Activated T-helper 2 cell treated with anti-CD3 and anti-CD28 coated beads, Interferon-gamma antibody, Interleukin-2, Interleukin-4, amounts not matched to agents 10 μg/mL and 5 μg/mL and 100 μg/mL, durations not matched to agents 14 hours and 24 hours and 36 hours (primary cell): ENCODE data around the gene FTO. TPM values are rescaled to one million over a fixed set of nuclear protein-coding genes. Genes with fewer than 3 reads are reported as not detected.

ENCODE experiments used
- DNase-seq: peaks from one replicate; pipeline ENCODE4 v3.0.0; 2021; ENCODE audit warnings: low spot score
- H3K27ac Mint-ChIP-seq: one replicate; pipeline ENCODE4 v1.8.0; 2021; ENCODE audit warnings: mixed read lengths
- H3K27me3 Mint-ChIP-seq: one replicate; pipeline ENCODE4 v1.8.0; 2021; ENCODE audit warnings: low read depth, mixed read lengths
- H3K36me3 Mint-ChIP-seq: one replicate; pipeline ENCODE4 v1.8.0; 2021; ENCODE audit warnings: low read depth, mixed read lengths
- H3K4me1 Mint-ChIP-seq: one replicate; pipeline ENCODE4 v1.8.0; 2021; ENCODE audit warnings: low read depth, mixed read lengths
- H3K4me3 Mint-ChIP-seq: one replicate; pipeline ENCODE4 v1.8.0; 2021; ENCODE audit warnings: low read depth, mild to moderate bottlenecking, moderate library complexity, mixed read lengths
- H3K9me3 Mint-ChIP-seq: one replicate; pipeline ENCODE4 v1.8.0; 2021; ENCODE audit warnings: mixed read lengths
- intact Hi-C: fragments of 100-400 bp; cut with micrococcal nuclease; formaldehyde crosslinking; loops from one replicate; pipeline ENCODE4 v1.15.1; 2023
- total RNA-seq: library from RNA; stranded (reverse); gene quantifications from 2 replicates; pipeline ENCODE4 v1.2.3, GENCODE V29; 2022

FTO gene
- total RNA-seq, 1 donor from 2014 or later: 62.7 TPM

DNA sequence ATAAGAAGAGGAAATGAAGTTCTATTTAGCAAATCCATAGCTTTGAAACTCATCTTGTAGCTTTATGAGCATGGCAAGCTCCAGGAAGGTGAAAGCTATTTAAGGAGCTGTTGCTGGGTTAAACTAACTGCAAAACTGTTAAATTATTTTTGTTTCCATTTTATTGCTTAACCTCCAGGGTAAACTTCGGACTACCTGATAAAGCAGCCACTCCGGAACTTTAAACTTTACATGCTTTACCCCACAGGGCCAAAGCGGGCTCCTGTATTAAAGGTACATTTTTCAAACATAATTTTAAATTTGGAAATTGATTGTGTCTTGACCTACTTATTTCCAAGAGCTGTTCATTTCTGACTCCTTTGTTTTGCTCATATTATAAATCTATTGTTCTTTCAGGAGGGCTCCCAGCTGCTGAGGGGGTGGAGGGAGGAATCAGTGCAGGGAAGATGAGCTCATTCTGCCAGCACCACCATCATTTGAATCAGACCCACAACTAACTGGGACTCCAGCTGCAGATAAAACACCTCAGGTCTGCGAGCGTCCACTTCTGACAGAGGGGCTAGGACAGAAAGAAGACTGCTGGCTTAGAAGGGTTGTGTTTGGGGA lies 424.8 kb downstream of the FTO start:
- Mint-ChIP-seq H3K36me3 (no peaks in the 10 kb centered on the region), H3K27me3 (peaks cover 6% of the 10 kb centered on the region)
- intact Hi-C loops: no loop called here

DNA sequence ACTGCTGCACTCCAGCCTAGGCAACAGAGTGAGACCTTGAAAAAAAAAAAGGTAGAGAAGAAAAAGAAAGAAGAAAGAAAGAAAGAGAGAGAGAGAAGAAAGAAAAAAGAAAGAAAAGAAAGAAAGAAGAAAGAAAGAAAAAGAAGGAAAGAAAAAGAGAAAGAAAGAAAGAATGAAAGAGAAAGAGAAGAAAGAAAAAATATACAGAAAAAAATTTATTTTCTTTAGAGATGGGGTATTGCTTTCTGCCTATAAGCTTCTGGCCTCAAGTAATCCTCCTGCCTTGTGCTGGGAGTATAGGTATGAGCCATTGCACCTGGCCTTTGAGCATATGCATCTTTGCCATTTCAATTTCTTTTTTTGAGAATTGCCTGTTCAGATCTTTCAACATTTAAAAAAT lies 425.9 kb downstream of the FTO start:
- Mint-ChIP-seq H3K4me1 (peaks cover 3% of the 10 kb centered on the region), H3K27me3 (peaks cover 7% of the 10 kb centered on the region), H3K27ac (no peak overlapping the region), H3K4me3 (no peak overlapping the region), H3K36me3 (no peaks in the 10 kb centered on the region), H3K9me3 (no peaks in the 10 kb centered on the region)
- intact Hi-C loops: no loop called here
- DNase-seq: no peak

More for the DNA sequence above, 424.8 kb downstream of the FTO start:
- H3K4me3 Mint-ChIP-seq: no peak overlapping the region
- DNase-seq: no peak
- no peak overlapping the region for H3K27ac Mint-ChIP-seq
- H3K4me1 Mint-ChIP-seq: peaks cover 3% of the 10 kb centered on the region
- no peaks in the 10 kb centered on the region for H3K9me3 Mint-ChIP-seq

DNA sequence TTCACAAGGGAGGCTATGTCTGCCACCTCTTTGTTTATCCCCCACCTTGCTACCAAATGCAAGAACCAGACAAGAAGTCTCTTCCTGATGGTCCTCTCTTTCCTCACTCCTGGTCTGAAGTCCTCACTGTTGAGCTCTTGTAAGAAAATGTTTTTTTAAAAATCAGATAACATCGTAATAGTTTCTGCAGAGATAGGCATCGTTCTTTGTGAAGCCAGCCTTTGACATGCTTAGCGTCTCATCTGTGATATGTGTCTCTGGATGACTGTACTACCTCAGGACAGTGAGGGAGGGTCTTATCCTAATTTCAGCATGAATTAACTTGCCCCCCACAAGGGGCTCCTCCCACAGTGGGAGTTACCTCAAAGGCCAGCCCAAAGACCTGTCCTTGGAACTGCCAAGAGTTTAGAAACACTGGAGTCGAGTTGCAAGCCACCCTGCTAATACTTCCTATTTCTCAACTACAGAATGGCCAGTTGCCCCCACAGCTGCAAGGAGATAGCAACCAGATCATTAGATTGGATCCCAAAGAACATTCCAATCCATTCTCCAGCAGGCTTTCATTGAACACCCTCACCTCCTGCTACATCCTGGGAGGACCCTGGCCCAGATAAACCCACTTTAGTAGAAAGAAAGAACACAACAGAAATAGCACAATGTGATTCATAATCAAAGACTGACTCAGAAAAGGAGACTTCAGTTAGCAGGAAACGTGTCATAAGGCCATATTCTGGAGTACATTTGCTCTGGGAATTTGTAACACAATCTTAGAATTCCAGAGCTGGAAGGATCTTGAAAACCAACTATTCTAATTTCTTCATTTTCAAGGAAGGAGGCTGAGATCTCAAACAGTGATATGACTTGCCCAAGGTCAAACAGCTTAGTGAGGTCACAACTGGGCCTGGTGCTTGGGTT lies 431.7 kb downstream of the FTO start:
- Mint-ChIP-seq H3K9me3 (no peaks in the 10 kb centered on the region), H3K27me3 (peaks cover 7% of the 10 kb centered on the region)
- intact Hi-C loops: no loop called here

DNA sequence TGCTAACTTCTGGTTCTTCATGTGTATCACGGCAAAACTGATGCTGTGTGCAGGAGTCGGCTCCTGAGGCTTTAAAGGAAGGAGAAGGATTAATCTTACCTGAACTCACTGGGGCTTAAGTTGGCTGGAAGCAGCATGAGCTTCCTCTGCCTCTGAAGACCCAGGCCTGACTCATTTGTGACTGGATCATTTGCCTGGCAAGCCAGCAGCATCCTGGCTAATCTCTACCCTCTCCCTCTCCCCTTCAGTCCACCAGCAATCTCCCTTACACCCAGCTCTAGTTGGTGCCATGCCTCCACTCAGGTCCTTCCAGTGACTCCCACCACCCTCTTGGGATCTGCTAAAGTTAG lies 432.3 kb downstream of the FTO start:
- H3K4me3 Mint-ChIP-seq: no peak overlapping the region
- H3K27ac Mint-ChIP-seq: no peak overlapping the region
- no peak for DNase-seq
- intact Hi-C loops: no loop called here
- H3K9me3 Mint-ChIP-seq: no peaks in the 10 kb centered on the region
- H3K4me1 Mint-ChIP-seq: peaks cover 6% of the 10 kb centered on the region
- no peaks in the 10 kb centered on the region for H3K36me3 Mint-ChIP-seq
- peaks cover 5% of the 10 kb centered on the region for H3K27me3 Mint-ChIP-seq

More for the DNA sequence above, 431.7 kb downstream of the FTO start:
- DNase-seq: no peak
- H3K4me3 Mint-ChIP-seq: no peak overlapping the region
- no peaks in the 10 kb centered on the region for H3K36me3 Mint-ChIP-seq
- peaks cover 6% of the 10 kb centered on the region for H3K4me1 Mint-ChIP-seq
- peak overlapping the region; percentile 15 for H3K27ac Mint-ChIP-seq

DNA sequence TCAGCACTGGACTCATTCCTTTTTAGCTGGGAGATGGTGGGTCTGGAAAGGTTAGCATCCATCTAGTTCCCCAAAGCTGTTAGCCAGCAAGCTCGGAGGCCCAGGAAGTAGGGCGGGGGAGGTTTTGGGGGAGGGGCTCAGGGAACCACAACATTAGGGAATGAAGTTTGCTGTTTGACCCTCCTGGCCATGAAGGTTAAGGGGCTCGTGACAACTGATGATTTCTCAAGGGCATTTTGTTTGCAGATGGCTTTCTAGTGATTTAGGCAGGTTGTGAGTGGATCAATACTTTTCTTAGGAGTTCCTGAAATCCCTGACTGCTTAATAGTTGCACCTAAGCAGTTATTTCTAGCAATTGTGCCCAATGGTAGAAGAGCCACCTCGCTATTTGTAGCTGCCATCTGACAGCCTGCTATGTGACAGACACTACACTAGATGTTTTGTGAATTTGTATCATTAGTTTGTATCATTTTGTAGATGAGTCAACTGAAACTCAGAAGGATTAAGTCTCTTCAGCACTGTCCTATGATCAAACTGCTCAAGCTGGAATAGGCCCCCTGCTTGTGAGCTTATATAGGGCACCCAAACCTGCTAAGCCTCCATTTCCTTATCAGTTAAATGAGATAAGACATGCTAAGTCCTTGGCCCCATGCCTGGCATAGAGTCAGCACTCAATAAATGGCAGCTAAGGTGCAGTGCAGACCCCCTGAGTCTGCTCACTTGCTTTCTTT lies 436.3 kb downstream of the FTO start:
- no peak for DNase-seq
- Mint-ChIP-seq H3K9me3 (no peaks in the 10 kb centered on the region), H3K4me1 (peaks cover 6% of the 10 kb centered on the region), H3K27me3 (peaks cover 10% of the 10 kb centered on the region), H3K4me3 (no peak overlapping the region), H3K36me3 (no peaks in the 10 kb centered on the region), H3K27ac (no peak overlapping the region)
- intact Hi-C loops: no loop called here

DNA sequence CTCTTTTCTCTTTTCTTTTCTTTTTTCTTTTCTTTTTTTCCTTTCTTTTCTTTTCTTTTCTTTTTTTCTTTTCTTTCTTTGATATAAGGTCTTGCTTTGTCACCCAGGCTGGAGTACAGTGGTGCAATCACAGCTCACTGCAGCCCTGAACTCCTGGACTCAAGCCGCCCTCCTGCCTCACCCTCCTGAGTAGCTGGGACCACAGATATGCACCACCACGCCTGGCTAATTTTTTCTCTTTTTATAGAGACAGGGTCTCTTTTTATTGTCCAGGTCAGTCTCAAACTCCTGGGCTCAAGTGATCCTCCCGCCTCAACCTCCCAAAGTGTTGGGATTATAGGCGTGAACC lies 436.8 kb downstream of the FTO start:
- no peak for DNase-seq
- H3K27me3 Mint-ChIP-seq: peaks cover 10% of the 10 kb centered on the region
- no peaks in the 10 kb centered on the region for H3K36me3 Mint-ChIP-seq
- no peak overlapping the region for H3K4me3 Mint-ChIP-seq
- H3K4me1 Mint-ChIP-seq: peaks cover under 1% of the 10 kb centered on the region
- no peak overlapping the region for H3K27ac Mint-ChIP-seq
- no peaks in the 10 kb centered on the region for H3K9me3 Mint-ChIP-seq
- intact Hi-C loops: no loop called here

DNA sequence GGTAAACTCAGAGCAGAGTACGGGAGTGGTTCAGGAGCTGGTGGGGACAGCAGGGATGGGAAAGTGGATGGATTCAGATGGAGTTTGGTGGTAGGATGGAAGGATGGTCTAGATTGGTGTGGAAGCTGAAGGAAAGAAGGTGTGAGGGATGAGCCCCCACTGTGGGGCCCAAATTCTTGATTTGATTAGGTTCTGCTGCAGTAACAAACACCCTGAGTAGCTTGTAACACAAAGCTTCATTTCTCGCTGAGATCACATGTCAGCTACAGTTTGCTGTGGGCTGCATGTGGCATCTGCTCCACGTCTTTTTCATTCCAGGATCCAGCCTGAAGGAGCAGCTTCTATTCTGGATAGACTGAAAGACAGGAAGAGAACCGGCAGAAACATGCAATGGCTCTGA lies 438.8 kb downstream of the FTO start:
- Mint-ChIP-seq H3K4me1 (no peaks in the 10 kb centered on the region), H3K27me3 (peaks cover 15% of the 10 kb centered on the region), H3K27ac (no peak overlapping the region), H3K4me3 (no peak overlapping the region), H3K36me3 (no peaks in the 10 kb centered on the region), H3K9me3 (no peaks in the 10 kb centered on the region)
- no peak for DNase-seq
- intact Hi-C loops: no loop called here

DNA sequence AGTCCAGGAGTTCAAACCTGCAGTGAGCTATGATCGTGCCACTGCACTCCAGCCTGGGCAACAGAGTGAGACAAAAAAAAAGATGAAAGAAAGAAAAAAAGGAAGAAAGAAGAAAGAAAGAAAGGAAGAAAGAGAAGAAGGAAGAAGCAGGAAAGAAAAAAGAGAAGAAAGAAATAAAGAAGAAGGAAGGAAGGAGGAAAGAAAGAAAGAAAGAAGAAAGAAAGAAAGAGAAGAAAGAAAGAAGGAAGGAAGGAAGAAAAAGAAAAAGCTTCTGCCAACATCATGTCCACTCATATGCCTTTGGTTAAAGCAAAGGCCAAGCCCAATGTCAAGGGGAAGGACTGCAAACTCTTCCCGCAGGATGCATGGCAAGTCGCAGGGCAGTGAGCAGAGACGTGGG lies 439.5 kb downstream of the FTO start:
- Mint-ChIP-seq H3K27me3 (peaks cover 15% of the 10 kb centered on the region), H3K36me3 (no peaks in the 10 kb centered on the region), H3K4me3 (no peak overlapping the region), H3K27ac (no peak overlapping the region), H3K9me3 (no peaks in the 10 kb centered on the region), H3K4me1 (no peaks in the 10 kb centered on the region)
- intact Hi-C loops: no loop called here
- DNase-seq: no peak

DNA sequence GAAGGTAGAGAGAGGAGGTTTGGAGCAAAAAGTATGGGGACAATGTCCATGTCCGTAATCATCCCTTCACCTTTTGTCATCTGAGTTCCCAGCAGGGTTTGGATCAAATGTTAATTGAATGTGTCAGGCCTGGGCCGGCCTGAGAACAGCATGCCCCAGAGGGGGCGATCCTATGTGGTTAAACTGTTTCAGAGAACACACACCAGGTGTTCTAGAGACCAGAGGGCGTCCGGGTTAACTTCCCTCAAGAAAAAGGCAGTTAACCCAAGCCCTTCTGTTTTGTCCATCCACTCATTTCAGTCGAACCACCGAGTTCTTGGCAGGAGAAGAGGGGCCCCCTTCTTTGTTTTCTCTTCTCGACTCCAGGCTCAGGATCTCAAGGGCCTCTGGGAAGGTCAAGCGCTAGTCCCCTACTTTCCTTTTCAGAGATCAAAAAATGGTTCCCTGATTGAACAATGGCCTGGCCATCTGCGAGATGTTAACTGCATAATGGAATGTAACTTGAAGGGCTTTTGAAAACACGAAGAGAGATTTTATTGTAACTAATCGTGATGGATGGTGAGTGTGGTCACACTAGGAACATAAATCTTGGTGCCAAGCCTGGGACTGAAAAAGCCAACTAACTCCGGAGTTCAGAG lies 440.1 kb downstream of the FTO start:
- Mint-ChIP-seq H3K27ac (no peak overlapping the region), H3K4me3 (no peak overlapping the region), H3K36me3 (no peaks in the 10 kb centered on the region), H3K4me1 (no peaks in the 10 kb centered on the region), H3K27me3 (peaks cover 15% of the 10 kb centered on the region), H3K9me3 (no peaks in the 10 kb centered on the region)
- DNase-seq: no peak
- intact Hi-C loops: no loop called here

DNA sequence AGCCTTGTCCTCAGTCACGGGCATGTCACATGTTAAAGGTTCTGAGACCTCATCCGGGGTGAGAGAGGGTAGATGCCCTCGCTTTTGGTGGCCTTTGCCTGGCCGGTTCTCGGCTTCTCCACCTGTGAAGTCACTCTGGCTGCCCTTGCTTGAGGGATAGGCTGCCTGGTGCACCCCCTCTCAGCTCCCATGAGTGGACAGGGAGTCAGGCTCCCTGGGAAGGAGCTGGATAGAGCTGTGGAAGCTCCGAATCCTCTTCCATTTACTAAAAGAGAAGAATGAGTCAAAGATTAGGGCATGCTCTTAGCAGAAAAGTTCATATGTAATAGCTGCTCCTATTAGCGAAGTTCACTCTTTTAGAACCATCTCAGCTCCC lies 440.6 kb downstream of the FTO start:
- Mint-ChIP-seq H3K4me3 (no peak overlapping the region), H3K36me3 (no peaks in the 10 kb centered on the region), H3K27ac (no peak overlapping the region), H3K4me1 (no peaks in the 10 kb centered on the region), H3K27me3 (peaks cover 15% of the 10 kb centered on the region), H3K9me3 (no peaks in the 10 kb centered on the region)
- intact Hi-C loops: no loop called here
- no peak for DNase-seq

DNA sequence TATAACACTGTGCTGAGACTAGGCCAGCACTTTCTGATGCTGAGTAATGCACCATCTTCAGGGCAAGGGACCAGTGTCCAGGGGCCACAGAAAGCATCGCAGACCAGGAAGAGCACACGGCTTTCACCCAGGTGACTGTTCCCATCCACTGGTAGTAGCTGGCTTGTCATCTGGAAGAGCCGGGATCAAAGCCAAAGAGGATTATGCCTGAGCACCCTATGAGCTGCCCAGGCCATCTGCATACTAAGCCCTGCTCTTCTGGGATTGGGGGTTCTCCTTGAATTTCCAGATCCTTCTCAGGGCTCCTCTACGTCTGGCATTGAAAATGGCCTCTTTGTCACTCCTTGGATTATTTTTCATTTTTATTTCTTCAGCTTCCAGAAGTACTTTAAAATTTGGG lies 441.9 kb downstream of the FTO start:
- no peak overlapping the region for H3K27ac Mint-ChIP-seq
- intact Hi-C loops: no loop called here
- no peaks in the 10 kb centered on the region for H3K36me3 Mint-ChIP-seq
- H3K4me3 Mint-ChIP-seq: no peak overlapping the region
- H3K4me1 Mint-ChIP-seq: no peaks in the 10 kb centered on the region
- H3K9me3 Mint-ChIP-seq: no peaks in the 10 kb centered on the region
- H3K27me3 Mint-ChIP-seq: peaks cover 17% of the 10 kb centered on the region
- DNase-seq: no peak

DNA sequence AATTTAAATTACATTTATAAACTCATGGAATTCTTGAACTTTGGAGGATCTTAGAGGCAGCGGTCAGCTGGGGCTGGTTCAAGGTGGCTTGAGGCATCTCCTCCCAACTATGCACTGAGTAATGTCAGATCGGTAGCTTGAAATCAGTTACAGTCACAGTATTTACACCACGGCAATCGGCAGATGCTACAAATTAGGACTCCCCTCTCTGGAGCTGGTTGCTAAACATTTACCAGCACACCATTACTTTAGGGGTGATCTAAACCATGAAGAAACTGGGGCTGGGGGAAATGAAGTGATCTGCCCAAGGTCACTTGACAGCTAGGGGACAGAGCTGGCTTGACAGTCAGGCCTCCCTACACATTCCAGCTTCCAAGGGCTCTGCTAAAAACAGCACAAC lies 445.0 kb downstream of the FTO start:
- no peak for DNase-seq
- intact Hi-C loops: no loop called here
- H3K27me3 Mint-ChIP-seq: peaks cover 7% of the 10 kb centered on the region
- H3K27ac Mint-ChIP-seq: no peak overlapping the region
- H3K4me1 Mint-ChIP-seq: no peaks in the 10 kb centered on the region
- H3K36me3 Mint-ChIP-seq: no peaks in the 10 kb centered on the region
- no peaks in the 10 kb centered on the region for H3K9me3 Mint-ChIP-seq
- no peak overlapping the region for H3K4me3 Mint-ChIP-seq

DNA sequence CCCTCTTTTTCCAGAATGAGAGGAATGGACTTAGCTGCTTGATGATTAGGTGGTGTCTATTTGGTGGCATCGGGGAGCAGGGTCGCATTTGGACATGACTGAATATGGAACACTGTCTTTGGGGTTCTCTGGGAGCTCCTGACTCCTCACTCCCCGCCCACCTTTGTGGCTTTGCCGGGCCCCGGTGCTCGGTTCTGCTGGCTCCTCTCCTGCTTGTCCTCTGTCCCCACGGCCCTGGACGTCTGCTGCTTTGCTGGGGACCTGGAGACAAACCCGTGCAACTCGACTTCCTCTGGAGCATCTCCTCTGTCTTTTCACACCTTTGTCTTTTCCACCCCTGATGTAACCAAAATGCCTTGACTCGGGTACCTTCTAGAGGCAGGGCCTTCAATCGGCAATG lies 446.9 kb downstream of the FTO start:
- Mint-ChIP-seq H3K4me1 (no peaks in the 10 kb centered on the region), H3K27ac (no peak overlapping the region), H3K4me3 (no peak overlapping the region), H3K9me3 (no peaks in the 10 kb centered on the region), H3K36me3 (no peaks in the 10 kb centered on the region), H3K27me3 (peaks cover 7% of the 10 kb centered on the region)
- no peak for DNase-seq
- intact Hi-C loops: no loop called here
